NT2/D1 (cell line): ENCODE measurements around the gene FERD3L.

Experiments used
- DNase-seq: peaks from one replicate; pipeline ENCODE4 v3.0.0-alpha.2; 2011; ENCODE audit warnings: low read depth, low spot score
- H3K27me3 ChIP-seq: 2 replicates; pipeline ENCODE4 v1.6.0; 2011; ENCODE audit warnings: mild to moderate bottlenecking; ENCODE audit not compliant: insufficient read length, insufficient read depth
- H3K36me3 ChIP-seq: 2 replicates; pipeline ENCODE4 v1.6.1; 2011; ENCODE audit warnings: mild to moderate bottlenecking, low read length, mixed read lengths; ENCODE audit not compliant: insufficient read depth, insufficient read length
- H3K4me1 ChIP-seq: 2 replicates; pipeline ENCODE4 v1.5.1; 2011; ENCODE audit not compliant: insufficient read depth, insufficient read length
- H3K4me3 ChIP-seq: 2 replicates; pipeline ENCODE4 v1.5.1; 2011; ENCODE audit warnings: low read depth; ENCODE audit not compliant: insufficient read length
- H3K9ac ChIP-seq: 2 replicates; pipeline ENCODE4 v1.6.0; 2011; ENCODE audit warnings: low read depth; ENCODE audit not compliant: insufficient read length
- H3K9me3 ChIP-seq: 2 replicates; pipeline ENCODE4 v1.5.1; 2011; ENCODE audit warnings: mild to moderate bottlenecking, low read length; ENCODE audit not compliant: insufficient read depth
- SUZ12 ChIP-seq: IDR thresholded peaks from 2 replicates; pipeline ENCODE4 v1.6.1; 2011; ENCODE audit not compliant: insufficient read length, insufficient read depth; ENCODE audit errors: extremely low read depth
- YY1 ChIP-seq: IDR thresholded peaks from 2 replicates; pipeline ENCODE4 v1.6.1; 2011; ENCODE audit not compliant: insufficient read length, insufficient read depth
- ZNF274 ChIP-seq: IDR thresholded peaks from 2 replicates; pipeline ENCODE4 v1.6.1; 2011; ENCODE audit warnings: mild to moderate bottlenecking, low read depth, low read length

FERD3L gene

GRCh38 chr7:19145434-19146115 lies 354 bp upstream of the FERD3L start:
- Histone ChIP-seq H3K4me1 (peaks cover 4% of the 10 kb centered on the region), H3K9me3 (no peaks in the 10 kb centered on the region), H3K4me3 (peak overlapping the region; percentile 76), H3K9ac (no peak overlapping the region), H3K27me3 (peaks cover 56% of the 10 kb centered on the region), H3K36me3 (no peaks in the 10 kb centered on the region)
- DNase-seq = peak; percentile 58
- TF ChIP-seq SUZ12 = peak; percentile 71
- no peak for TF ChIP-seq YY1

GRCh38 chr7:19143881-19144574 lies 1.2 kb downstream of the FERD3L start:
- no peaks in the 10 kb centered on the region for H3K9me3 ChIP-seq
- no peak for TF ChIP-seq ZNF274
- no peak for TF ChIP-seq YY1
- no peak for TF ChIP-seq SUZ12
- H3K27me3 ChIP-seq = peaks cover 56% of the 10 kb centered on the region
- peak overlapping the region; percentile 70 for H3K9ac ChIP-seq
- no peaks in the 10 kb centered on the region for H3K36me3 ChIP-seq
- H3K4me1 ChIP-seq = peaks cover 4% of the 10 kb centered on the region
- peak overlapping the region; percentile 76 for H3K4me3 ChIP-seq
- DNase-seq = no peak

- peaks cover 27% of the 10 kb centered on the region for H3K27me3 ChIP-seq
- no peak for DNase-seq
- peaks cover 4% of the 10 kb centered on the region for H3K4me1 ChIP-seq
- TF ChIP-seq ZNF274 (no peak), SUZ12 (no peak), YY1 (no peak)
- no peaks in the 10 kb centered on the region for H3K9me3 ChIP-seq
- H3K9ac ChIP-seq = no peak overlapping the region
- H3K4me3 ChIP-seq = no peak overlapping the region
- H3K36me3 ChIP-seq = no peaks in the 10 kb centered on the region
These were observed 5.4 kb downstream of the FERD3L start for GRCh38 chr7:19139706-19140327.

- Histone ChIP-seq H3K9me3 (no peaks in the 10 kb centered on the region), H3K27me3 (no peaks in the 10 kb centered on the region), H3K4me1 (no peaks in the 10 kb centered on the region), H3K9ac (no peak overlapping the region), H3K36me3 (no peaks in the 10 kb centered on the region), H3K4me3 (no peak overlapping the region)
- TF ChIP-seq SUZ12 = no peak
- TF ChIP-seq ZNF274 = no peak
- TF ChIP-seq YY1 = no peak
- DNase-seq = no peak
These were observed 11.3 kb downstream of the FERD3L start for GRCh38 chr7:19133886-19134285.

- DNase-seq = no peak
- Histone ChIP-seq H3K4me3 (no peak overlapping the region), H3K9me3 (no peaks in the 10 kb centered on the region), H3K4me1 (no peaks in the 10 kb centered on the region), H3K9ac (no peak overlapping the region), H3K36me3 (no peaks in the 10 kb centered on the region), H3K27me3 (no peaks in the 10 kb centered on the region)
- TF ChIP-seq SUZ12 (no peak), ZNF274 (no peak), YY1 (no peak)
These were observed 11.8 kb downstream of the FERD3L start for GRCh38 chr7:19133390-19133789.

GRCh38 chr7:19128856-19129255 lies 16.4 kb downstream of the FERD3L start:
- TF ChIP-seq YY1 (no peak), ZNF274 (no peak), SUZ12 (no peak)
- Histone ChIP-seq H3K9me3 (no peaks in the 10 kb centered on the region), H3K27me3 (no peaks in the 10 kb centered on the region), H3K4me3 (no peak overlapping the region), H3K4me1 (no peaks in the 10 kb centered on the region), H3K36me3 (no peaks in the 10 kb centered on the region), H3K9ac (no peak overlapping the region)
- no peak for DNase-seq

- no peak for TF ChIP-seq ZNF274
- TF ChIP-seq SUZ12 = no peak
- TF ChIP-seq YY1 = no peak
- Histone ChIP-seq H3K27me3 (peaks cover 44% of the 10 kb centered on the region), H3K4me3 (no peak overlapping the region), H3K4me1 (peaks cover 2% of the 10 kb centered on the region), H3K9ac (no peak overlapping the region), H3K9me3 (no peaks in the 10 kb centered on the region), H3K36me3 (no peaks in the 10 kb centered on the region)
- DNase-seq = no peak
These were observed 23.1 kb downstream of the FERD3L start for GRCh38 chr7:19121977-19122588.
